Epithelial cell of proximal tubule (primary cell): Measurements from ENCODE around the gene VRK1. TPM values are rescaled to one million over a fixed set of nuclear protein-coding genes. Genes with fewer than 3 reads are reported as not detected.

Experiments used
- DNase-seq: peaks from one replicate; pipeline ENCODE4 v3.0.0-alpha.2; 2011; ENCODE audit warnings: low read depth
- H3K4me3 ChIP-seq: 2 replicates; pipeline ENCODE4 v1.5.1; 2011; ENCODE audit warnings: low read depth, mild to moderate bottlenecking, low read length
- CTCF ChIP-seq: conservative IDR thresholded peaks from 2 replicates; pipeline ENCODE4 v1.5.1; 2012; ENCODE audit warnings: low read depth, mild to moderate bottlenecking, low read length
- total RNA-seq: library from RNA; depleted of rRNA; stranded (reverse); fragments of >200 nt; gene quantifications from 2 replicates; pipeline ENCODE4 v1.2.3, GENCODE V29; 2015

Gene VRK1
- total RNA-seq, 1 donor from 2014 or later: 47.3 TPM

GRCh38 chr14:96808619-96809406 lies 11.6 kb downstream of the VRK1 start:
- TF ChIP-seq CTCF: no peak
- no peak for DNase-seq
- H3K4me3 ChIP-seq: no peak overlapping the region

- DNase-seq: no peak
- no peak overlapping the region for H3K4me3 ChIP-seq
- TF ChIP-seq CTCF: no peak
Observed at GRCh38 chr14:96811265-96811664, 14.1 kb downstream of the VRK1 start.

- DNase-seq: no peak
- H3K4me3 ChIP-seq: no peak overlapping the region
- no peak for TF ChIP-seq CTCF
Observed at GRCh38 chr14:96811985-96812667, 14.9 kb downstream of the VRK1 start.

- no peak for DNase-seq
- H3K4me3 ChIP-seq: no peak overlapping the region
- TF ChIP-seq CTCF: no peak
Observed at GRCh38 chr14:96816281-96816680, 19.1 kb downstream of the VRK1 start.

GRCh38 chr14:96817750-96818666 lies 20.8 kb downstream of the VRK1 start:
- no peak overlapping the region for H3K4me3 ChIP-seq
- DNase-seq: no peak
- TF ChIP-seq CTCF: no peak

- DNase-seq: no peak
- no peak overlapping the region for H3K4me3 ChIP-seq
- TF ChIP-seq CTCF: no peak
Observed at GRCh38 chr14:96821501-96821900, 24.3 kb downstream of the VRK1 start.
